ENCODE results near the gene SLC4A8.

GRCh38 chr12:51517800-51518199 is 93.2 kb downstream of the SLC4A8 start:
- TF ChIP-seq EP300 (IDR thresholded peaks at IDR 0.05; ENCODE audit: borderline replicate concordance) (no peak), CREB1 (IDR thresholded peaks at IDR 0.05; ENCODE audit: low read depth) (no peak), YY1 (IDR thresholded peaks at IDR 0.05; ENCODE audit: low read depth) (no peak), RAD21 (IDR thresholded peaks at IDR 0.05; ENCODE audit: low read depth) (no peak), CEBPB (IDR thresholded peaks at IDR 0.05) (no peak), TAF1 (IDR thresholded peaks at IDR 0.05; ENCODE audit: low read depth) (no peak), ZBTB7A (IDR thresholded peaks at IDR 0.05; ENCODE audit: low read depth) (no peak), MAX (IDR thresholded peaks at IDR 0.05) (no peak), EGR1 (IDR thresholded peaks at IDR 0.05) (no peak)
